ENCODE results near the gene COA8.
"Not testable (repeated sequence)": the region's sequence is repeated elsewhere in the genome, so short reads cannot be mapped to it uniquely, and the experiment has no call there.

COA8 gene

DNA sequence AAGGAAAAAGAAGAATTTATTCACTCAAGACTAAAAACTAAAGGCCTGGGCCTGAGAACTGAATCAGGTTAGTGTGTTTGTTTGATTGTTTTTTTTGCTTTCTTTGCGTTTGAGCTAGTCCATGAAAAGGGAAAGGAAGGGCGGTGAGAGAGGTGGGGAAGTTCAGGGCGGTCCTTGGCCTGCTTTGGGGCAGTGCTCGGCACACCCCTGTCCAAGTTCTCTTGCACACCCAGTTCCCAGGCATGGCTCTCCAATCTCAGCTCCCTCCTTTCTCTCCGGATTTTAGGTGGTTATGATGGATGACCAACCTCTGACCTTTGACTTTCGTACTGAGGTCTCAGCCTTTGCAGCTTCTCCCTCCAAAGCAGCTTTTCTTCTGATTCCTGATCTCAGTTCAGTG lies 11.3 kb downstream of the COA8 start:
- no peak for DNase-seq (ENCODE audit: low read depth in 2 of 2)

DNA sequence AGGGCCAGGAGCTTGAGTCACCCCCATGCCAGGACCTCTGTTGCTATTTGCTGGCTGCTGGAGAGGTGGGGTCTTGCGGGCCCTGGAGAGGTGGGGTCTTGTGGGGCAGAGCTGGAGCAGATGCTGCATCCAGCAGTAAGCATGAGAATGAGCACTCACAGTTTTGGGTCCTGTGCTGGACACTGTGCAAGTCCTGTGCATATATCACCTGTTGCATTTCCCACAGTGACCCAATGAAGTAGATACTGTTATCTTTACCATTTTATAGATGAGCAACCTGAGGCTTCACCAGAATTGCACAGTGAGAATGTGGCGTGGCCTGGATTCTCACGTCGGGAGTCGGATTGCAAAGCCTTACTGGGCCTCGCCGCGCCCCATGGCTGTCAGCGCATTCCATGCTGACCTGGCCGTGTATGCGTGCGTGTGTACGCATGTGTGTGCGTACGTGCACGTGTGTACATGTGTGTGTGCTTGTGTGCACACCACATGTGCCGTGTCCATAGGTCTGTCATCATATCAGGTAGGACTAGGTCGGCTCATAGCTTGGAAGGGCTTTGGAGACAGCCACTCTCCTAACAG lies 12.0 kb downstream of the COA8 start:
- DNase-seq (ENCODE audit: low read depth in 2 of 2), result no peak

DNA sequence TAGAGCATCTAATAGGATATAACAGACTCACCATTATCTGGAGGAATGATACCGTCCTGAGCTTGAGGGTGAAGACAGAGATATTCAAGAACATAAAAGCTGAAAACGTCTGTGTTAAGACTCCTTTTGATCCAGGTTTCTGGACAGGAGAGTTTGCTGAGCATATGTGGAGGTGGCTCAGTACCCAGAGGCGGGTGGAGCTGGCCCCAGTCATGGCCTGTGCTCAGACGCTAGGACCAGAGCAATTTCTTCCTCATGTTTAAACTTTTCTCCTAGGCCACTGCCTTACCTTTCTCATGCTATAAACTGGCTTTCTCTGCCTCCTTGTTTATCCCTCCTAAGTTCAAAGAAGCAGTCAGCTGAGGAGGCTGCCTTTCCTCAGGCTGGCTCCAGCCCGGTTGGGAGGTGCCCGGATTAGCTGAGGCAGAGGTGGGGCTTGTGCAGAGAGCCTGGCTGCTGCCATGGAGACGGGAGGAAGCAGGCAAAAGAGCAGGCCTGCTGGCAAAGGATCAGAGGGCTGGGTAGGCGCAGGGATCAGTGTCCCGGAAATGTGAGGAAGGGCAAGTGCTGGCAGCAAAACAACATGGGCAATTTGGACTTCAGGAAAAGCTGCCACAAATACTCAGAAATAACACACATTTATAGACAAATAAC lies 13.7 kb downstream of the COA8 start:
- no peak for DNase-seq (ENCODE audit: low read depth in 2 of 2)

DNA sequence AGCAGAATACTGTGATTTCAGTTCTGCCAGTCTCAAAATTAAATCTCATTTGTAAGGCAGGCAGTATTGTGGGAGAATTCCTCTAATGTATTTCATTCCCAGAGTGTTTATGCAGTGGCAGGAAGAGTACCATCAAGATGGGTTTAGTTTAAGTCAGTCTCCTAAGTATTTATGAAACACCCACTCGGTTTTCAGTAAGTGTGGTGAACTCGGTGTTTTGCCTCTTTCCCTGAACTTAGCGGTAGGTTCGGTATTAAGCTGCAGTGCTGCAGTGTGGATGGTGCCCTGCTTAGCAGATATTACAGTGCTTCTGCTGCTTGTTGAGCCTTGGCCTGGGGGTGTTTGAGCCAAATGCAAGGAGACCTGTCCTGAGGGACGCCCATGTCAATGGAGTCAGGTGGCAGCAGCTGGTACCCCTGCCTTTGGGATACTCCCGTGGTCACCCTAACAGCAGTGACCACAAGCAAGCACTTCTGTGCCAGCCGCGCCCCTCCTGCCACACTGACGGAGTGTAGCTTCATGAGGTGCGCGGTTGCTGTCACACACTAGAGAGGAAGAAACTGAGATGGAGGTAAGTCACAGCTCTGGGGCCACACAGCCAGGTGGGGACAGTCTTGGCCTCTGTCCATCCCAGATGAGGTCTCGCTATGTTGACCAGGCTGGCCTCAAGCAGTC lies 15.8 kb downstream of the COA8 start:
- DNase-seq (ENCODE audit: low read depth in 2 of 2), result no peak

DNA sequence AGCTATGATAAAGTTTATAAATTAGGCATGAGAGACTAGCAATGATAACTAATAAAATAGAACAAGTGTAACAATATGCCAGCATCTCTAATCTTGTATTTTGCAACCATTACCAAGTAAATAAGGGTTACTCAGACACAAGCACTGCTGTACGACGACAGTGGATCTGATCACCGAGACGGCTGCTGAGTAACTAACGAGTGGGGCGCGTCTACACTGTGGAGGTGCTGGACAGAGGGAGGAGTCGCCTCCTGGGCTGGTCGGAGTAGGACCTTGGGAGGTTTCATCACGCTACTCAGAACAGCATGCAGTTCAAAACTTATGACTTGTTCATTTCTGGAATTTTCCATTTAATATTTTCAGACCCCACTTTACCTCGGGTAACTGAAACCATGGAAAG lies 18.4 kb downstream of the COA8 start:
- no peak for DNase-seq (ENCODE audit: low read depth in 2 of 2)

DNA sequence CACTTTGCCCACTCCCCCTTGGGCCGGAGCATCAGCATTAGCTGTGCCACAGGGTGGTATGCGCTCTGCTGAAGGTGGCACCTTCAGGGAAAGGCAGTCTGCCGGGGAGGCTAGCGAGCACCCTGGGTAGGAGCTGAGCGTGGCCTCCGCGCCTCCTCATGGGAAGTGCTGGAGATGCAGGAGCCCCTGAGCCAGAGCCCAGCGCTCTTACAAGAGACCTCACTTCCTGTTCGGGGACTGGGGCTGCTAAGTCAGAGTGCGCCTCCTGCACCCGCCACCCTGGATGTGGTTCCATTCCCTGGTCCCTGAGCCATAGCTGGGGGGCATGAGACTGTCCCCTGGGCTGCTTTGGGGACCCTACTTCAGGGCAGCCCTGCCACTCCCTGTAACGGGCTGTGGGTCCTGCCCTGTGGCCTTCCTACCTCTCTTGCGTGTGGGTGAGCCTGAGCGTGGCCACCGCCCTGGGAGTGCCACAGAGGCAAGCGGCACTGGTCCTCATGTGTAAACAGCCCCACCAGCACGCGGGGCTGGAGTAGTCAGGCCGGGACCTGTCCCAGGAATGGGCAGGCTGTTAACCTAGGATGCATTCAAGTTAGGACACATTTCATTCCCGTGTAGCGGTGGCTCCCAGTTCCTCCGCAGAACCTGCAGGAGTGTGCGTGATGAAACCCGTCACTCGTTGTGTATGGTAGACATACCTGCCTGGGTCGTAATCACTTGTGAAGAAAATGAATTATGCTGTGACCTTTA lies 19.4 kb downstream of the COA8 start:
- no peak for DNase-seq (ENCODE audit: low read depth in 2 of 2)

DNA sequence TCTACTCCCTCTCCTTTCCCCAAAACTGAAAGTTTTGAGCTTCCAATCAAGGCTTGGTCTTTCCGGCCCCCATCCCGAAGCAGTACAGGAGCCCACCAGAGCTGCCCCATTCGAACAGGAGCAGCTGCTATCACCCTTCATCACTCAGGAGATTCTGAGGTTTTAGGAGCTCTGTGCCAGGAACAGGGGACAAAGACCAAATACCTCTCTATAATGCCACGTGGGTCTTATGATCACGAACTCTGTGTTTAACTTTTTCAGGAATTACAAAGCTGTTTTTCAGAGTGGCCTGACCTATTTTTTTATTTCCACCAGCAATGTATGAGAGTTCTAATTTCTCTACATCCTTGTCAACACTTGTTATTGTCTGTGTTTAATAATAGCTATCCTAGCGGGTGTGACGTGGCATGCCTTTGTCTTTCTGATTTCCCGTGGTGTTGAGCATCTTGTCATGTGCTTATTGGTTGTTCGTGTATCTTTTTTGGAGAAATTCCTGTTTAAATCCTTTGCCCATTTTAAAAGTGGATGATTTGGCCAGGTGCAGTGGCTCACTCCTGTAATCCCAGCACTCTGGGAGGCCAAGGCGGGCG lies 21.7 kb downstream of the COA8 start:
- no peak for DNase-seq (ENCODE audit: low read depth in 2 of 2)

DNA sequence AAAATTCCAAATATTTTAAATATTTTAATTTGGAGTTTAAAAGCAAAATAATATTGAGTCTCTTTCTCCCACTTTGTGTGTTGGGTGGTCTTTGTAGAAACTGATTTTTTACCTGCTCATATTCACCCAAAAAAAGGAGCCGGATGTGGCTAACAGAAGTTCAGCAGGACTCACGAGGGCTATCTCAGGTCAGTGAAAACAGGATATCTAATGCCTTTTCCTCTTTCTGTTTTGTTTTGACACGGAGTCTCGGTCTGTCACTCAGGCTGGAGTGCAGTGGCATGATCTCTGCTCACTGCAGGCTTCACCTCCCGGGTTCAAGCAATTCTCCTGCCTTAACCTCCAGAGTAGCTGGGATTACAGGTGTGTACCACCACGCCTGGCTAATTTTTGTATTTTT lies 30.8 kb downstream of the COA8 start:
- no peak for DNase-seq (ENCODE audit: low read depth in 2 of 2)

DNA sequence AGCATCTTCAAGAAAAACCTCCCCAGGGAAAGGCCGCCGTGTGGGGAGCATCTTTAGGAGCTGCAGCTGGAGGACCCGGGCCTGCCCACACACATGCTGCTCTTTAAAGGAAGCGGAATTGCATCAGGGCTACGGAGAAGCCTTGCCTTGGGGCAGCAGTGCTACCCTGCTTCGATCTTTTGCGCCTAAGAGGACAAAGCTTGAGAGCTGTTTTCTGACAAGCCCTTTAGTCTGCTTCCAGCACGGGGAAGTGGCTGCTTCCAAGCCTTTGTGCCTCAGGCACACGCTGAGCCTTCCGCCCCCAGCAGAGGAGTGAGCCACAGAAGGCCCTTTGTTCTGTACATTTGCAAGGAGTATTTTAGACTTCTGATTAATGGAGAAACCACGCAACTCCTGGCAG lies 31.5 kb downstream of the COA8 start:
- DNase-seq (ENCODE audit: low read depth in 2 of 2), result no peak

DNA sequence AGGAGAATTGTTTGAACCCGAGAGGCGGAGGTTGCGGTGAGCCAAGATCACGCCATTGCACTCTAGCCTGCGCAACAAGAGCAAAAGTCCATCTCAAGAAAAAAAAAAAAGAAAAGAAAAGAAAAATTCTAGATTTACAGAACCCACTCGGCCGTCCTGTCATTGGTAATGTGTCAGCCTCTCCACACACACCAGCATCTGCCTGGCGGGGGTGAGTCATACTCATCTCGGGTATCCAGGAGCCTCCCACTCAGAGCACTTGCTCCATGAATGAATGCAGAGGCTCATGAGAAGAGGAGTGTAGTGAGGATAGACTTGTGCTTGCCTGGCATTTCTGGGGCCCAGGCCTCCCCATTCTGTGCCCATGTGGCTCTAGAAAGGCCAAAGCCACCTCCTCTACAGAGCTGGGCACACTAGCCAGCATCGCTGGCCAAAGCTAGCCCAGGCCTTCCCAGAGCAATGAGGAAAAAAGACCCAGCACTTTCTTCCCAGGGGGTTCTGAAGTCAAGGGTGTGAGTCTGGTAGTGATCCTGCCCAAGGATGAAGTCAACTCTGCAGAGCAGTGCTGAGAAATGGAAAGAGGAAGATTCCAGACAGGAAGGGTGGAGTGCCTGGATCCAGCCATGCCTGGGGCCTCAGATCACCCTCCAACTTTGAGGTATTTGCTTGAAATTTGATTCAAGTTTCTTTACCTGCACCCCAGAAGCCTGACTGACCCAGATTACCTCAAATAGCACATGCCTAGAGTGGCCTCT lies 35.0 kb downstream of the COA8 start:
- peak; percentile 45 to 51 for DNase-seq (ENCODE audit: low read depth in 2 of 2)

DNA sequence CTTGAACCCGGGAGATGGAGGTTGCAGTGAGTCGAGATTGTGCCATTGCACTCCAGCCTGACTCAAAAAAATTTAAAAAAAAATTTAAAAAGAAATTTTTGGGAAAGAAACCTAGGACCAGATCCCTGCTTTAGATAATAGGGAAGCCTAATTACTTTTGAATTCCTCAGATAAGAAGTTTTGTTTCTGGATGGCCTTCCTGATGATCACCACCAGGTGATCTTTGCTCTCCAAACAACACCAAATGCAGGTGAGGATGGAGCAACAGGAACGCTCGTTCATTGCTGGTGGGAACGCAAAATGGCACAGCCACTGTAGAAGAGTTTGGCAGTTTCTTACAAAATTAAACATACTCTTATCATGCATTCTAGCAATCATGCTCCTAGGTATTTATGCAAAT lies 37.7 kb downstream of the COA8 start:
- DNase-seq (ENCODE audit: low read depth in 2 of 2), result no peak

DNA sequence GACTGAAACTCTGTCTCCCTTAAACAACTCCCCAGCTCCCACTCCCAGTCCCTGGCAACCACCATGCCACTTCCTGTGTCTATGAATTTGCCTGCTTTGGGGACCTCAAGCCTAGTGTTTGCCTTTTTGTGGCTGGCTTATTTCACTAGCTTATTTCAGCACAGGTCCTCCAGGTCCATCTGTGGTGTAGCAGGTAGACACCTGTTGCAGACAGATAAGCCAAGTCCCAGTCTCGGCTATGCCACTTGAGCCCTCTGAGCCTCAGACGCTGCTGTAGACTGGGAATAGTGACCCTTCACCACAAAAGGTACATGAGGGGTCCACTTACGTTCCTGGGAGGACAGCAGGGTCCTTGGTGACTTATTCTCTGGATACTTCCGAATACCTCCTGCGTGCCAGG lies 41.9 kb downstream of the COA8 start:
- DNase-seq (ENCODE audit: low read depth in 2 of 2), result no peak

DNA sequence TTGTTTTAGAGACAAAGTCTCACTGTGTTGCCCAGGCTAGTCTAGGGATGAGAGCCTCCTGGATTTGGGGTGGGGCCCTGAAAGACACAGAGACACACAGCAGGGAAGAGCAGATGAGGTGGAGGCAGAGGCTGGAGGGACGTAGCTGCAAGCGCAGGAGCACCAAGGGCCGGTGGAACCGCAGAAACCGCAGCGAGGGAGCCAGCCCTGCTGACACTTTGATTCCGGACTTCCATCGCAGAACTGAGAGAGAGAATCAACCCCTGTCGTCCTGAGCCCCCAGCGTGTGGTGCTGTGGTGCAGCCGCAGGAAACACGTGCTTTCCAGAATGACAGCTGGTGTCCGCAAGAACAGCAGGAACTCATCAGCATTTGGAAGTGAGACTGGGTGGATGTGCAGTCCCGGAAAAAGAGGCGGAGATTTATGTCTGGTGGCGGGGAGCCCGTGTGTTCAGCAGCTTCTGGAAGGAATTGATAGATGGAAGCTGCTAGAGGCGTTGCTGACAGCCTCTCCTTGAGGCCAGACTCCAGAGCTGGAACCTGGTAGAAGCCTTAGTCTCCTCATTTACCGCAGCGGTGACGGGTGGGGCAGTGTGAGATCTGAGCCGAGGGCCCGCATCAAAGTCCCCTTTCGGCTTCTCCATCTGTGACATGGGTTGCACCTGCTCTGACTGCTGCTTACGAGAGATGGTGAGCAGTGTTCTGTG lies 44.4 kb downstream of the COA8 start:
- DNase-seq (ENCODE audit: low read depth in 2 of 2), result peak; percentile 89 to 90

DNA sequence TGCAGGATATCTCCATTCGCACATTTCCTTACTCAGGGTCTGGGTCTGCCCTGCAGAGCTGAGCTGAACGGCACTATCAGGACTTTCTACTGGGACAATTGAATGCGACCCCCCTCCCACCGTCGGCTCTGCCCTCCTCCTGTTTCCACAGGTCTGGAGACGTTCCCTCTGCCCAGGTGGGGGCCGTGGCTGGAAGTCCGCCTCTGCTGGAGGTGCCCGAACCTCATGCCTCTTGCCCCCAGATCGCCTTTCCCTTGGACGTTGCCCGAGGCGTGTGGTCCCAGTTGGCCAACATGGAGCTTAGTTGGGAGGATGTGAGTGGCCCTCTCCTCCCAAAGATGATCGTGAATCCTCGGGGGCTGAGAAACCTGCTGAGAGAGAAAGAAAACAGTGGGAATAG lies 45.1 kb downstream of the COA8 start:
- DNase-seq (ENCODE audit: low read depth in 2 of 2), result no peak

DNA sequence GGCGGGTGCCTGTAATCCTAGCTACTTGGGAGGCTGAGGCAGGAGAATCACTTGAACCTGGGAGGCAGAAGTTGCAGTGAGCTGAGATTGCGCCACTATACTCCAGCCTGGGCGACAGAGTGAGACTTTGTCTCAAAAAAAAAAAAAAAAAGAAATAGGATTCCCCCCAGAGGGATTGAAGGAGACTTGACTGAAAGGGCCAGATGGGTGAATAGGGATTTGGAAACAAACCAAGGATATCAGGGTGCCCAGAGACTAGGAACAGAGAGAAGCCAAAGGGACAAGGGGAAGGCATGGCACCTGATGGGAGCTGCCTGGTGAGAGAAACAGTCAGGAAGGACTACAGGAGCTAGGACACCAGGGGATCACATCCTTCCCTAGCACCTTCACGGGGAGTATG lies 46.3 kb downstream of the COA8 start:
- DNase-seq (ENCODE audit: low read depth in 2 of 2), result not testable (repeated sequence)

DNA sequence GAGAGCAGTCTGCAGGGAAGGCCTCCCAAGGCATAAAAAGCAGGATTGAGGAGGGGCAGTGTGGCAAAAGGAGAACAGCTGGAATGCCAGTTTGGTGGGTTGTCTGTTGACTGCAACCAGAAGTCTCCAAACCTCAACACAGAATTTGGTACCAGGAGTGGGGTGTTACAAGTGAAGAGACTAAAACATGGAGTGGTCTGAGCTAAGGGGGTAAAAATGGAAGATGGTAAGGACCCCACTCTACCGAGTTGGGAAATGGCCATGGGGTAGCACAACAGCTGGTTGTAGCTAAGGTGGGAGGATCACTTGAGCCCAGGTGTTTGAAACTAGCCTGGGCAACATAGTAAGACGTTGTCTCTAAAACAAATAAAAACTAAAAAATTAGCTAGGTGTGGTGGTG lies 48.5 kb downstream of the COA8 start:
- DNase-seq (ENCODE audit: low read depth in 2 of 2), result no peak

DNA sequence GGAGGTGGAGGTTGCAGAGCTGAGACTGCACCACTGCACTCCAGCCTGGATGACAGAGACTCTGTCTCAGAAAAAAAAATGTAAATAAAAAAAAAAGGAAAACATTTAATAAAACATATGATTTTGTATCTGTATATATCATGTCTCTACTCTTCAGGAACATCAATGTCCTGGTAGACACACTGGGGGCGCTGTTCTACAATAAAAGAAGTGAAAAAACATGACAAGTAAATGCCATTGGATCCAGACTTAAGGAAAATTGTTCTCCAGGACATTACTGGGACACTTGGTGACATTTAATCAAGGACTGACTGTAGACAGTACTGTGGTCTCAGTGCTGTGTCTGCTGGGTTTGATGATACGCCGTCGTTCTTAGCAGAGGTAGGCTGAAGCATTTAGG lies 50.8 kb downstream of the COA8 start:
- DNase-seq (ENCODE audit: low read depth in 2 of 2), result no peak

DNA sequence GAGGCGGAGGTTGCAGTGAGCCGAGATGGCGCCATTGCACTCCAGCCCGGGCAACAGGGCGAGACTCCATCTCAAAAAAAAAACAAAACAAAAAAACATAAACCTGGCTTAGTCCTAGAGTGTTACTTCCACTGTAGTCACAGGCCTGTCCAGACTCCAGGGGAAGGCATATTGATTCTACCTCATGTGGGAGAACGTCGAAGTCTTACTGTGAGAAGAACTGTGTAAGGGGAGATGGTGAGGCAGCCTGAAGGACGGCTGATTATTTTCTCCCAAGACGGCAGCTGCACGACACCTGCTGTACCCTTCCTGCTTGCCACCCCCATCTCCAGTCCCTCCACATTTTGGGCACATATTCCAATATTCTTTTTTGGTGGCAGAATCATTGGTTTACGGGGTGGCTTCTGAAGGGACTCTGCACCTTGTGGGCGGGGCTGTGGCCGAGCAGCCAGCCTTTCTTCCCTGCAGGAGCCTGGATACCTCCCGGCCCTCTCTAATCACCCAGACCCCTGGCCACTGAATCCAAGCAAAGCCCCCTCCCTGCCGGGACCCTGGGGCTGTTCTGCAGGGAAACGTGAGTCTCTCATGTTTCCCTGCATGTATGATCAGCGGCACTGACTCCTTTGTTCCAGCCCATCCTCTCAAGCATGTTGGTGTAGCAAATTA lies 54.0 kb downstream of the COA8 start:
- DNase-seq (ENCODE audit: low read depth in 2 of 2), result no peak

DNA sequence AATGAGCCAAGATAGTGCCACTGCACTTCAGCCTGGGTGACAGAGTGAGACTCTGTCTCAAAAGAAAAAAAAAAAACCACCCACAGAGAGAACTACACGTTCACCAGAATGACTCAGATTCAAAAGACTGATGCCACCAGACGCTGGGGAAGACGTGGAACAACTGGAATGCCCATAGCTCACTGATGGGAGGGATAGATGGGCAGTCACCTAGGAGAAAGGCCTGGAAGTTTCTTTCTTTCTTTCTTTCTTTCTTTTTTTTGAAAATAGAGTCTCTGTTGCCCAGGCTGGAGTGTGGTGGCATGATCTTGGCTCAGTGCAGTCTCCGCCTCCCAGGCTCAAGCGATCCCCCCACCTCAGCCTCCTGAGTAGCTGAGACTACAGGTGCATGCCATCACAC lies 56.3 kb downstream of the COA8 start:
- no peak for DNase-seq (ENCODE audit: low read depth in 2 of 2)

DNA sequence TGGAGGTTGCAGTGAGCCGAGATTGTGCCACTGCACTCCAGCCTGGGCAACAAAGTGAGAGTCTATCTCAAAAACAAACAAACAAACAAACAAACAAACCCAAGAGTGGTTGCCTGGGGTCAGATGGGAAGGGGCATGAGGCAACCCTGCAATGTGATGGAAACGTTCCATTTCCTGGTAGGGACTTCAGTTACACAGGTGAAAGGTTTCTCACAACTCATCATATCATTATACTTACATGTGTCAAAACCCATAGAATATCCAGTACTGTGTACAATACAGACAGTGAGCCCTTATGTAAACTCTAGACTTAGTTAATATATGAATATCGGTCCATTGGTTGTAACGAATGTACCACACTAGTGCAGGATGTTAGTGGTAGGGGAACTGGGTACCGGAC lies 59.1 kb downstream of the COA8 start:
- DNase-seq (ENCODE audit: low read depth in 2 of 2), result no peak

DNA sequence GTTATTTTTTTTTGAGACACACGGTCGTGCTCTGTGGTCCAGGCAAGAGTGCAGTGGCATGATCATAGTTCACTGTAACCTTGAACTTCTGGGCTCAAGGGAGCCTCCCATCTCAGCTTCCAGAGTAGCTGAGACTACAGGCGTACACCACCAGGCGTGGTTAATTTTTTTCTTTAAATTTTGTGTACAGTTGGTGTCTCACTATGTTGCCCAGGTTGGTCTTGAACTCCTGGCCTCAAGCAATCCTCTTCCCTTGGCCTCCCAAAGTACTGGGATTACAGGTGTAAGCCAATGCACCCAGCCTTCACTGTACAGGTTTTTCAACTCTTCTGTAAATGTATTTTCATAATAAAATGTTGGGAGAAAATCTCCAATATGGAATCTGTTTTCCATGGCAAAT lies 60.5 kb downstream of the COA8 start:
- no peak for DNase-seq (ENCODE audit: low read depth in 2 of 2)

Data from fibroblast of skin of left quadriceps (primary cell).